T-helper 1 cell (primary cell): Measurements from ENCODE around the gene HIBADH.

ENCODE experiments used
- DNase-seq, 5 donors: peaks; one replicate each; pipeline ENCODE4 v3.0.0-alpha.2; 2012 to 2020

HIBADH gene

DNA sequence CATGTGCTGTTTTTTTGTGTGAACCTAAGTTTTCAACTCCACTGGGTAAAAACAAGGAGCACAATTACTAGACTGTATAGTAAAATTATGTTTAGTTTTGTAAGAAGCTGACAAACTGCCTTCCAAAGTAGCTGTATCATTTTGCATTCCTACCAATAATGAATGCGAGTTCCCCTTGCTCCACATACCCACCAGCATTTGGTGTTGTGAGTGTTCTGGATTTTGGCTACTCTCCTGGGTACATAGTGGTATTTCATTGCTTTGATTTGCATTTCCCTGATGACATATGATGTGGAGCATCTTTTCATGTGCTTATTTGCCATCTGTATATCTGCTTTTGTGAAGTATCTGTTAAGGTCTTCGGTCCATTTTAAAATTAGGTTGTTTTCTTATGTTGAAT is 178.2 kb downstream of the HIBADH start:
- no peak for DNase-seq

DNA sequence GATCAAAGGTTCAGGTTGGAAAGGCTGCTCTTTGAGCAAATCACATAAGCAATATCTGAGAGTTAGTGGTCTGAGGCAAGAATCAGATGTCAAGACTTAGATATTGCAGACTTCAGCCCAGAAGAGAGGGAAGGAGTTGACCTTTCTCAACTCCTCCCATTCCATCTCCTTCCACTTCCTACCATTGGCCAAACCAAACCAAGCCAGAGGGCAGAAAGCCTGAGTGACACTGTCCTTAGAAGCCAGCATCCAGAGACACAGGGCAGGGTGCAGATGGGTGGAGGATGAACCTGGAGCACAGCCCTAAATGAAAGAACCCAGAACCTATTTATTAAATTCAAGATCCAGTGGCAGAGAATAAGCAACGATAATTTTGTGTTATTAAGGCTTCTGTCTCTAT is 180.5 kb downstream of the HIBADH start:
- no peak for DNase-seq

DNA sequence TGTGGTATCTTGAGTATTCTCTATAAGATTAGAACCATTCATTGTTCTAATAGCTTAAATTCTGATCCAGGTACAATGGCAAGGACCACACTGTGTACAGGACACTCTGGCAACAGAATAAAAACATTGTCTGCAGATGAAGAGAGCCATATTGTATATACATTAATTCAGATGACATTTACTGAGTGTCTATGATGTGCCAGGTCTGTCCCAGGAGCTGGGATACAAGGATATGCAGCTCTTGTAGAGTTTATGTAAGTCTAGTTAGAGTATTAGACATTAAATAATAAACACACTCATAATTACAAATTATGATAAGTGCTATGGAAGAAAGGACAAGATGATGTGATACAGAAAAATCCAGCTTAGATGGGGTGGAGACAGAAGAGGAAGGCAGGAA is 184.1 kb downstream of the HIBADH start:
- DNase-seq: no peak

- DNase-seq: no peak
Observed at GRCh38 chr7:27478084-27478483, 184.6 kb downstream of the HIBADH start.

GRCh38 chr7:27476493-27476892 is 186.2 kb downstream of the HIBADH start:
- no peak for DNase-seq
